GM12878 (cell line): ENCODE data around the gene DSC2. TPM values are rescaled to one million over a fixed set of nuclear protein-coding genes. Genes with fewer than 3 reads are reported as not detected.

Experiments
- ATAC-seq: fragments of 200-7000 bp; cut with Tn5 transposase; 3 replicates; pipeline ENCODE4 v1.9.1; 2020; ENCODE audit warnings: mild to moderate bottlenecking, moderate library complexity
- BruUV-seq: library from RNA; stranded (reverse); fragments of 400-500 nt; replicated peaks from 2 replicates; lab custom pipeline; 2021; lab: Mats Ljungman, UMichigan
- CTCF ChIA-PET: fragments of 300-600 bp; sonication (Branson Sonifier 250); formaldehyde crosslinking; extraction: SDS; loops from one replicate; lab custom pipeline; 2021; ENCODE audit warnings: inconsistent platforms; lab: Yijun Ruan, JAX
- POLR2A ChIA-PET: fragments of 350-600 bp; formaldehyde crosslinking; extraction: SDS; loops from one replicate; lab custom pipeline; 2021; ENCODE audit warnings: inconsistent platforms; lab: Charles Lee
- RAD21 ChIA-PET: fragments of 300-600 bp; sonication (Branson Sonifier 250); formaldehyde crosslinking; loops from one replicate; lab custom pipeline; 2023; ENCODE audit warnings: antibody characterized with exemption; ENCODE audit not compliant: unreplicated experiment; lab: Charles Lee
- SMC1A ChIA-PET: fragments of 300-600 bp; sonication (Branson Sonifier 250); formaldehyde crosslinking; loops from one replicate; lab custom pipeline; 2023; ENCODE audit not compliant: unreplicated experiment, uncharacterized antibody; lab: Charles Lee
- DNase-seq: peaks from one replicate; pipeline ENCODE4 v3.0.0-alpha.2; 2011; ENCODE audit warnings: low read depth, low spot score
- FAIRE-seq: peaks from 3 replicates; lab custom pipeline; 2011; peaks lifted over from hg19 to GRCh38; lab: Jason Lieb, UNC
- H2AFZ ChIP-seq: 2 replicates; pipeline ENCODE4 v1.6.0; 2011; ENCODE audit warnings: low read depth, low read length, control low read depth; ENCODE audit not compliant: control insufficient read depth
- H3K27ac ChIP-seq: 2 replicates; pipeline ENCODE4 v1.5.1; 2011; ENCODE audit warnings: control low read depth; ENCODE audit not compliant: control insufficient read depth, insufficient read depth
- H3K27me3 ChIP-seq, 2 experiments: replicated peaks in 1 of 2; 2 replicates each; pipeline versions ENCODE4 v1.6.0 to v1.6.1; 2011; ENCODE audit warnings: low read length in 1 of 2; ENCODE audit not compliant: control insufficient read depth in 2 of 2, insufficient read depth in 2 of 2
- H3K36me3 ChIP-seq, 2 experiments: 2 replicates each; pipeline ENCODE4 v1.5.1; 2011; ENCODE audit warnings: low read length in 1 of 2; ENCODE audit not compliant: control insufficient read depth in 2 of 2, insufficient read depth in 2 of 2
- H3K4me1 ChIP-seq: 2 replicates; pipeline ENCODE4 v1.6.1; 2011; ENCODE audit warnings: mild to moderate bottlenecking, low read length, moderate library complexity, mixed read lengths; ENCODE audit not compliant: control insufficient read depth, insufficient read depth
- H3K4me2 ChIP-seq: 2 replicates; pipeline ENCODE4 v1.6.0; 2011; ENCODE audit warnings: control low read depth; ENCODE audit not compliant: control insufficient read depth, insufficient read depth
- H3K4me3 ChIP-seq: fragments of 200-600 bp; sonication (generic); 2 replicates; pipeline ENCODE4 v1.5.1; 2016
- H3K79me2 ChIP-seq: 2 replicates; pipeline ENCODE4 v1.6.0; 2011; ENCODE audit warnings: low read length; ENCODE audit not compliant: control insufficient read depth, insufficient read depth
- H3K9ac ChIP-seq: 2 replicates; pipeline ENCODE4 v1.8.0; 2011; ENCODE audit warnings: low read length, control low read depth, mixed read lengths; ENCODE audit not compliant: control insufficient read depth, insufficient read depth
- H3K9me3 ChIP-seq: replicated peaks from 3 replicates; pipeline ENCODE4 v1.5.1; 2011; ENCODE audit warnings: mild to moderate bottlenecking, low read length; ENCODE audit not compliant: control insufficient read depth, insufficient read depth
- H4K20me1 ChIP-seq: 2 replicates; pipeline ENCODE4 v1.6.0; 2011; ENCODE audit not compliant: control insufficient read depth, insufficient read depth
- BCL3 ChIP-seq: IDR thresholded peaks from 2 replicates; pipeline ENCODE4 v1.6.1; 2011; ENCODE audit warnings: borderline replicate concordance, low read depth, mild to moderate bottlenecking, moderate library complexity, low read length; ENCODE audit not compliant: insufficient read depth, poor library complexity, severe bottlenecking
- ESRRA ChIP-seq: IDR thresholded peaks from 2 replicates; pipeline ENCODE4 v1.6.1; 2012; ENCODE audit warnings: mild to moderate bottlenecking, low read length, improper control_type of control experiment
- LARP7 ChIP-seq: fragments of 450-650 bp; IDR thresholded peaks from 2 replicates; pipeline ENCODE4 v1.6.1; 2017; ENCODE audit warnings: mild to moderate bottlenecking
- NFXL1 ChIP-seq: fragments of 450-650 bp; IDR thresholded peaks from 2 replicates; pipeline ENCODE4 v1.6.1; 2017; ENCODE audit warnings: antibody characterized with exemption, mild to moderate bottlenecking, borderline replicate concordance
- RAD21 ChIP-seq: IDR thresholded peaks from 2 replicates; pipeline ENCODE4 v1.6.1; 2011; ENCODE audit warnings: mild to moderate bottlenecking, low read depth, low read length, moderate library complexity; ENCODE audit not compliant: insufficient read depth
- RAD51 ChIP-seq: fragments of 450-650 bp; IDR thresholded peaks from 2 replicates; pipeline ENCODE4 v1.6.1; 2016; ENCODE audit warnings: moderate library complexity, mild to moderate bottlenecking, inconsistent platforms
- RBBP5 ChIP-seq: fragments of 200-600 bp; sonication (generic); conservative IDR thresholded peaks from 2 replicates; pipeline ENCODE4 v1.6.1; 2016
- SIX5 ChIP-seq: IDR thresholded peaks from 2 replicates; pipeline ENCODE4 v1.6.1; 2011; ENCODE audit warnings: mild to moderate bottlenecking, low read depth, low read length, moderate library complexity; ENCODE audit not compliant: severe bottlenecking
- SUZ12 ChIP-seq: fragments of 200-600 bp; sonication (generic); IDR thresholded peaks from one replicate; pipeline ENCODE4 v1.6.1; 2018; ENCODE audit warnings: antibody characterized with exemption, mild to moderate bottlenecking; ENCODE audit not compliant: unreplicated experiment
- TBL1XR1 ChIP-seq: IDR thresholded peaks from 2 replicates; pipeline ENCODE4 v1.6.1; 2012; ENCODE audit warnings: low read depth, low read length, improper control_type of control experiment
- YY1 ChIP-seq: IDR thresholded peaks from 2 replicates; pipeline ENCODE4 v1.6.1; 2011; ENCODE audit warnings: low read depth, mild to moderate bottlenecking, low read length
- ZNF274 ChIP-seq: IDR thresholded peaks from one replicate; pipeline ENCODE4 v1.8.0; 2011; ENCODE audit not compliant: insufficient read length, insufficient read depth
- WGBS: methylation state at CpG from one replicate; pipeline ENCODE4 v1.1.6; 2016; ENCODE audit warnings: low lambda C conversion rate; ENCODE audit not compliant: insufficient replicate concordance, insufficient coverage; ENCODE audit errors: missing lambda C conversion rate; 5-methylcytosine and 5-hydroxymethylcytosine counted together
- in situ Hi-C: fragments of 300-500 bp; cut with MboI; formaldehyde crosslinking; loops from 9 replicates; pipeline ENCODE4 v1.14.3; 2018; ENCODE audit warnings: mixed read lengths
- intact Hi-C: fragments of 100-400 bp; cut with micrococcal nuclease; formaldehyde crosslinking; loops from one replicate; pipeline ENCODE4 v1.14.2; 2022; ENCODE audit not compliant: unreplicated experiment
- polyA plus RNA-seq, 11 experiments: library from polyadenylated mRNA; depleted of rRNA in 4 of 11; unstranded in 6 of 11; stranded (reverse) in 5 of 11; fragments of >200 nt; fragmentation: Nextera tagmentation in 4 of 11; fragmentation: Illumina TruSeq in 1 of 11; extraction: Ambion mirVana in 4 of 11; extraction: Trizol in 1 of 11; gene quantifications; 1 replicate in 1 of 11; 2 replicates in 10 of 11; pipeline versions ENCODE4 v1.2.1 to v1.2.3, GENCODE V29; 2011 to 2016; ENCODE audit warnings: inconsistent platforms in 2 of 11, missing spikeins in 2 of 11, low read depth in 1 of 11
- total RNA-seq, 4 experiments: library from RNA; depleted of rRNA in 3 of 4; stranded (reverse); fragments of >200 nt in 3 of 4; fragmentation: Illumina TruSeq in 1 of 4; extraction: Trizol in 1 of 4; gene quantifications; 2 replicates each; pipeline versions ENCODE4 v1.2.1 to v1.2.3, GENCODE V29; 2013 to 2021

DSC2 gene
- total and polyA plus RNA-seq, 10 of the 15 experiments (the other 5 are each of a cell fraction or from before 2014, with no cell fraction given): 1.2 to 4.9 (median 3.0) TPM; not detected in 1

DNA sequence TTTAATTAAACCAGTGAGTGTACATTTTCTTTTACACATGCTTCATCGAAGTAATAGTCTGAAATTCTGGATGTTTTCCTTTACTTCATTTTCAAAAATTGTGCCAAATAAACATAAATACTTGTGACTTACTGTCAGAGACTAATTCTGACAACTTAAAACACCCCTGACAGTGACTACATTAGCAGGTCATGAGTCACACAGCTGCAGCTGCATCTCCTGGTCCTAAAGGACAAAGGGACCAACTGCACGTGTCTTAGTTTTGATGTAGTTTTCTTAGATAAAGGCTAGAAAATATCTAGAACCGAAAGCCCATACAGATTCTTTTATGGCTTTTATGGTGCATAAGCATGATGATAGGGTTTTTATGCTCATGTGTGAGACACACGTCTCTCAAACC, 30.0 kb downstream of the DSC2 start (continued):
- TF ChIP-seq BCL3: no peak

GRCh38 chr18:31070206-31070605, 32.0 kb downstream of the DSC2 start:
- H3K4me3 ChIP-seq: no peak overlapping the region
- no peaks in the 10 kb centered on the region for H3K4me1 ChIP-seq
- WGBS: 3% methylated on average over 3 of the region's 3 CpGs
- POLR2A ChIA-PET: no interaction called here
- no peaks in the 10 kb centered on the region for H3K36me3 ChIP-seq
- SMC1A ChIA-PET: no interaction called here
- BruUV-seq: no TSS peak
- H3K79me2 ChIP-seq: no peaks in the 10 kb centered on the region
- no peak for DNase-seq
- H4K20me1 ChIP-seq: no peaks in the 10 kb centered on the region
- H3K9me3 ChIP-seq: no peaks in the 10 kb centered on the region
- RAD21 ChIA-PET: no interaction called here
- no peak for FAIRE-seq
- no peak overlapping the region for H2AFZ ChIP-seq
- in situ Hi-C loops: no loop called here
- no peak for ATAC-seq
- H3K27ac ChIP-seq: no peak overlapping the region
- H3K27me3 ChIP-seq: no peaks in the 10 kb centered on the region
- CTCF ChIA-PET: no interaction called here
- intact Hi-C loops: no loop called here
- no peak for TF ChIP-seq YY1
- no peak for TF ChIP-seq LARP7
- TF ChIP-seq RAD21: no peak
- no peak overlapping the region for H3K9ac ChIP-seq
- H3K4me2 ChIP-seq: no peak overlapping the region

GRCh38 chr18:31066266-31066665, 36.0 kb downstream of the DSC2 start:
- no peak for ATAC-seq
- H3K4me3 ChIP-seq: no peak overlapping the region
- H3K4me1 ChIP-seq: no peaks in the 10 kb centered on the region
- no peak for DNase-seq
- ChIA-PET SMC1A (interaction anchor here (1.0 kb wide), 1 partner anchor 87 kb away, joined by 4 read pairs; no protein-coding TSS in a partner anchor), POLR2A (no interaction called here), RAD21 (no interaction called here), CTCF (interaction anchor here (0.7 kb wide), 1 partner anchor 751 kb away, joined by 3 read pairs; no protein-coding TSS in a partner anchor)
- in situ Hi-C loops (no loop called here), intact Hi-C loops (no loop called here)
- H3K27me3 ChIP-seq: no peaks in the 10 kb centered on the region
- H3K9ac ChIP-seq: no peak overlapping the region
- H4K20me1 ChIP-seq: no peaks in the 10 kb centered on the region
- no peak overlapping the region for H2AFZ ChIP-seq
- H3K79me2 ChIP-seq: no peaks in the 10 kb centered on the region
- H3K4me2 ChIP-seq: no peak overlapping the region
- no TSS peak for BruUV-seq
- WGBS: 0% methylated on average over 1 of the region's 1 CpG
- FAIRE-seq: no peak
- TF ChIP-seq RAD51 (no peak), ZNF274 (no peak), NFXL1 (no peak), SIX5 (no peak), RBBP5 (no peak), SUZ12 (no peak), TBL1XR1 (no peak), ESRRA (no peak)
- TF ChIP-seq, all 136 proteins: peak for 0
- H3K36me3 ChIP-seq: no peaks in the 10 kb centered on the region
- H3K27ac ChIP-seq: no peak overlapping the region
- H3K9me3 ChIP-seq: no peaks in the 10 kb centered on the region
